GM21447 (cell line): ENCODE results near the gene CACNA1G.

Experiments used
- ATAC-seq: cut with Tn5 transposase; IDR thresholded peaks from one replicate; pipeline ENCODE4 v1.9.1; 2021; ENCODE audit not compliant: unreplicated experiment

Gene CACNA1G

GRCh38 chr17:50642722-50643656 lies 82.5 kb downstream of the CACNA1G start:
- no peak for ATAC-seq

- ATAC-seq = no peak
Measured at GRCh38 chr17:50645748-50646682, 85.5 kb downstream of the CACNA1G start.

- ATAC-seq = no peak
Measured at GRCh38 chr17:50647187-50647586, 86.7 kb downstream of the CACNA1G start.

- no peak for ATAC-seq
Measured at GRCh38 chr17:50649042-50649908, 88.8 kb downstream of the CACNA1G start.

GRCh38 chr17:50651661-50652060 lies 91.1 kb downstream of the CACNA1G start:
- no peak for ATAC-seq

GRCh38 chr17:50653738-50654137 lies 93.2 kb downstream of the CACNA1G start:
- no peak for ATAC-seq

GRCh38 chr17:50656509-50656908 lies 96.0 kb downstream of the CACNA1G start:
- no peak for ATAC-seq

GRCh38 chr17:50657054-50657453 lies 96.5 kb downstream of the CACNA1G start:
- ATAC-seq = no peak

- ATAC-seq = no peak
Measured at GRCh38 chr17:50657627-50658026, 97.1 kb downstream of the CACNA1G start.

- ATAC-seq = no peak
Measured at GRCh38 chr17:50658616-50659015, 98.1 kb downstream of the CACNA1G start.

GRCh38 chr17:50659179-50659578 lies 98.7 kb downstream of the CACNA1G start:
- ATAC-seq = no peak

GRCh38 chr17:50660042-50660886 lies 99.7 kb downstream of the CACNA1G start:
- no peak for ATAC-seq

- ATAC-seq = no peak
Measured at GRCh38 chr17:50660887-50661345, 100.4 kb downstream of the CACNA1G start.

GRCh38 chr17:50661348-50661747 lies 100.8 kb downstream of the CACNA1G start:
- ATAC-seq = no peak

- ATAC-seq = no peak
Measured at GRCh38 chr17:50661795-50662391, 101.4 kb downstream of the CACNA1G start.

- no peak for ATAC-seq
Measured at GRCh38 chr17:50662632-50663225, 102.2 kb downstream of the CACNA1G start.

- ATAC-seq = no peak
Measured at GRCh38 chr17:50663812-50664374, 103.4 kb downstream of the CACNA1G start.

GRCh38 chr17:50664788-50665458 lies 104.4 kb downstream of the CACNA1G start:
- ATAC-seq = no peak
